HG02610 (cell line): ENCODE results near the gene ETS1.
"Not testable (repeated sequence)": the region's sequence is repeated elsewhere in the genome, so short reads cannot be mapped to it uniquely, and the experiment has no call there.

Experiments
- ATAC-seq: cut with Tn5 transposase; IDR thresholded peaks from one replicate; pipeline ENCODE4 v1.9.1; 2021; ENCODE audit warnings: mild to moderate bottlenecking, moderate library complexity; ENCODE audit not compliant: unreplicated experiment

ETS1 gene

GRCh38 chr11:128450882-128451651 is 136.3 kb downstream of the ETS1 start:
- no peak for ATAC-seq

GRCh38 chr11:128450425-128450824 is 136.9 kb downstream of the ETS1 start:
- not testable (repeated sequence) for ATAC-seq

- ATAC-seq = no peak
Observed at GRCh38 chr11:128448981-128449713, 138.2 kb downstream of the ETS1 start.

GRCh38 chr11:128448200-128448886 is 139.0 kb downstream of the ETS1 start:
- ATAC-seq = no peak

GRCh38 chr11:128447233-128447632 is 140.1 kb downstream of the ETS1 start:
- no peak for ATAC-seq

GRCh38 chr11:128445921-128446320 is 141.4 kb downstream of the ETS1 start:
- not testable (repeated sequence) for ATAC-seq

GRCh38 chr11:128437136-128437535 is 150.2 kb downstream of the ETS1 start:
- ATAC-seq = no peak

- no peak for ATAC-seq
Observed at GRCh38 chr11:128434818-128435217, 152.5 kb downstream of the ETS1 start.

- no peak for ATAC-seq
Observed at GRCh38 chr11:128434411-128434810, 152.9 kb downstream of the ETS1 start.

- no peak for ATAC-seq
Observed at GRCh38 chr11:128432926-128433325, 154.4 kb downstream of the ETS1 start.

GRCh38 chr11:128431931-128432330 is 155.4 kb downstream of the ETS1 start:
- ATAC-seq = no peak

- ATAC-seq = no peak
Observed at GRCh38 chr11:128428935-128429334, 158.4 kb downstream of the ETS1 start.

GRCh38 chr11:128424851-128425285 is 162.5 kb downstream of the ETS1 start:
- no peak for ATAC-seq

- ATAC-seq = no peak
Observed at GRCh38 chr11:128424271-128424711, 163.1 kb downstream of the ETS1 start.

GRCh38 chr11:128422576-128423370 is 164.6 kb downstream of the ETS1 start:
- peak; percentile 33 for ATAC-seq

- ATAC-seq = no peak
Observed at GRCh38 chr11:128421577-128422330, 165.6 kb downstream of the ETS1 start.

GRCh38 chr11:128420951-128421350 is 166.4 kb downstream of the ETS1 start:
- ATAC-seq = no peak

GRCh38 chr11:128420265-128420664 is 167.1 kb downstream of the ETS1 start:
- no peak for ATAC-seq

GRCh38 chr11:128419012-128419767 is 168.2 kb downstream of the ETS1 start:
- no peak for ATAC-seq
